ENCODE measurements around the gene HDAC11.

Gene HDAC11

GRCh38 chr3:13479332-13479581 is 849 bp upstream of the HDAC11 start:
- H3K27me3 ChIP-seq (ENCODE audit: insufficient read depth, poor library complexity, severe bottlenecking) = peaks cover 5% of the 10 kb centered on the region
- no peak for DNase-seq (ENCODE audit: low read depth in 1 of 2, low spot score in 1 of 2)
- no peak overlapping the region for H3K27ac ChIP-seq (replicated peaks)
- TF ChIP-seq GABPA (IDR thresholded peaks at IDR 0.05; ENCODE audit: low read depth) = no peak
- no peak for TF ChIP-seq POLR2AphosphoS5 (IDR thresholded peaks at IDR 0.05; ENCODE audit: low read depth)
- no peak for TF ChIP-seq CTCF (IDR thresholded peaks at IDR 0.05; ENCODE audit: insufficient read depth, low read length)
- TF ChIP-seq REST (IDR thresholded peaks at IDR 0.05; ENCODE audit: insufficient replicate concordance, low read depth) = no peak
- no peak for TF ChIP-seq SPI1 (IDR thresholded peaks at IDR 0.05; ENCODE audit: borderline replicate concordance, low read depth)
- peak overlapping the region; percentile 70 for H3K4me3 ChIP-seq (replicated peaks; ENCODE audit: insufficient read depth, low read length)

GRCh38 chr3:13480340-13481318 is 523 bp downstream of the HDAC11 start:
- TF ChIP-seq GABPA (IDR thresholded peaks at IDR 0.05; ENCODE audit: low read depth) (no peak), CTCF (IDR thresholded peaks at IDR 0.05; ENCODE audit: insufficient read depth, low read length) (no peak), POLR2AphosphoS5 (IDR thresholded peaks at IDR 0.05; ENCODE audit: low read depth) (no peak), REST (IDR thresholded peaks at IDR 0.05; ENCODE audit: insufficient replicate concordance, low read depth) (no peak), SPI1 (IDR thresholded peaks at IDR 0.05; ENCODE audit: borderline replicate concordance, low read depth) (no peak)
- H3K4me3 ChIP-seq (replicated peaks; ENCODE audit: insufficient read depth, low read length) = peak overlapping the region; percentile 36
- H3K27me3 ChIP-seq (ENCODE audit: insufficient read depth, poor library complexity, severe bottlenecking) = peaks cover 5% of the 10 kb centered on the region
- no peak for DNase-seq (ENCODE audit: low read depth in 1 of 2, low spot score in 1 of 2)
- H3K27ac ChIP-seq (replicated peaks) = no peak overlapping the region

- TF ChIP-seq REST (IDR thresholded peaks at IDR 0.05; ENCODE audit: insufficient replicate concordance, low read depth) (no peak), CTCF (IDR thresholded peaks at IDR 0.05; ENCODE audit: insufficient read depth, low read length) (no peak), POLR2AphosphoS5 (IDR thresholded peaks at IDR 0.05; ENCODE audit: low read depth) (no peak), GABPA (IDR thresholded peaks at IDR 0.05; ENCODE audit: low read depth) (no peak)
- DNase-seq (ENCODE audit: low read depth in 1 of 2, low spot score in 1 of 2) = no peak
- Histone ChIP-seq H3K4me3 (replicated peaks; ENCODE audit: insufficient read depth, low read length) (no peak overlapping the region), H3K27me3 (ENCODE audit: insufficient read depth, poor library complexity, severe bottlenecking) (peaks cover 5% of the 10 kb centered on the region), H3K27ac (replicated peaks) (no peak overlapping the region)
Measured at GRCh38 chr3:13482106-13482690, 2.1 kb downstream of the HDAC11 start.

All from HL-60 (cell line).